Left lung (tissue), 10 donors: ENCODE data around the gene SIX3. TPM values are rescaled to one million over a fixed set of nuclear protein-coding genes. Genes with fewer than 3 reads are reported as not detected.

Experiments used
- ATAC-seq: fragments of 200-7000 bp; cut with Tn5 transposase; one replicate; pipeline ENCODE4 v1.9.1; 2020; ENCODE audit warnings: moderate library complexity
- DNase-seq, 4 donors: peaks; one replicate each; pipeline ENCODE4 v3.0.0-alpha.2; 2013 to 2020
- H3K27ac ChIP-seq, 2 donors: fragments of 200-600 bp; sonication (generic) in 1 of 2; one replicate each; pipeline versions ENCODE4 v1.5.0 to v1.8.0; 2020 to 2021
- H3K27me3 ChIP-seq, 2 donors: fragments of 200-600 bp; sonication (generic) in 1 of 2; one replicate each; pipeline versions ENCODE4 v1.5.0 to v1.8.0; 2020 to 2021
- H3K36me3 ChIP-seq, 2 donors: fragments of 200-600 bp; sonication (generic) in 1 of 2; one replicate each; pipeline versions ENCODE4 v1.5.0 to v1.8.0; 2020 to 2021
- H3K4me1 ChIP-seq, 2 donors: fragments of 200-600 bp; one replicate each; pipeline ENCODE4 v1.8.0; 2021
- H3K4me3 ChIP-seq, 2 donors: fragments of 200-600 bp; sonication (generic) in 1 of 2; one replicate each; pipeline versions ENCODE4 v1.5.0 to v1.8.0; 2020 to 2021; ENCODE audit warnings: mild to moderate bottlenecking in 1 of 2
- H3K9me3 ChIP-seq, 2 donors: fragments of 200-600 bp; sonication (generic) in 1 of 2; one replicate each; pipeline versions ENCODE4 v1.5.0 to v1.8.0; 2020 to 2021
- intact Hi-C, 2 donors: fragments of 100-400 bp; cut with DNase I; formaldehyde crosslinking; loops; one replicate each; pipeline versions ENCODE4 v1.11.2 to v1.14.2; 2022
- polyA plus RNA-seq, 6 donors: library from polyadenylated mRNA; unstranded; fragments of 120-200 nt; gene quantifications; one replicate each; pipeline ENCODE4 v1.2.1, GENCODE V29; 2013; ENCODE audit not compliant: insufficient read length in 6 of 6
- total RNA-seq, 2 donors: library from RNA; stranded (reverse); fragmentation: NEBNext Ultra II Directional; extraction: Animal tissue kit (Norgen Biotek cat#: 25700); gene quantifications; one replicate each; pipeline ENCODE4 v1.2.1, GENCODE V29; 2021
- TF ChIP-seq, protein P1 (sequence below), 2 donors: fragments of 200-600 bp; sonication (generic) in 1 of 2; IDR thresholded peaks; one replicate each; pipeline versions ENCODE4 v1.5.0 to v1.8.0; 2021; ENCODE audit warnings: antibody characterized with exemption in 2 of 2
- donor health status: DM: no; HTN: yes; CAD: no.
- donor health status: DM: no; HTN: no; CAD: no.

Gene SIX3
- total and polyA plus RNA-seq, 8 donors, result not detected

DNA sequence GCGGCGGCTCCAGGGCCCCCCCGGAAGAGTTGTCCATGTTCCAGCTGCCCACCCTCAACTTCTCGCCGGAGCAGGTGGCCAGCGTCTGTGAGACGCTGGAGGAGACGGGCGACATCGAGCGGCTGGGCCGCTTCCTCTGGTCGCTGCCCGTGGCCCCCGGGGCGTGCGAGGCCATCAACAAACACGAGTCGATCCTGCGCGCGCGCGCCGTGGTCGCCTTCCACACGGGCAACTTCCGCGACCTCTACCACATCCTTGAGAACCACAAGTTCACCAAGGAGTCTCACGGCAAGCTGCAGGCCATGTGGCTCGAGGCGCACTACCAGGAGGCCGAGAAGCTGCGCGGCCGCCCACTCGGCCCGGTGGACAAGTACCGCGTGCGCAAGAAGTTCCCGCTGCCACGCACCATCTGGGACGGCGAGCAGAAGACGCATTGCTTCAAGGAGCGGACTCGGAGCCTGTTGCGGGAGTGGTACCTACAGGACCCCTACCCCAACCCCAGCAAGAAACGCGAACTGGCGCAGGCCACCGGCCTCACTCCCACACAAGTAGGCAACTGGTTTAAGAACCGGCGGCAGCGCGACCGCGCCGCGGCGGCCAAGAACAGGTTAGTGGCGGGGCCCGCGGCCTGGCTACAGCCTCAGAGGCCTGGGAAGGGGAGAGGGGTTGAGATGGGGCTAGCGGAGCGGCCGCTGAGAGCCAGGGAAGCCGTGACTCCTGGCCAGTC is 965 bp downstream of the SIX3 start:
- no peak for DNase-seq
- Histone ChIP-seq H3K27me3 (peaks cover 95 to 100% of the 10 kb centered on the region in 2 donors), H3K36me3 (no peaks in the 10 kb centered on the region), H3K9me3 (no peaks in the 10 kb centered on the region), H3K27ac (no peak overlapping the region), H3K4me3 (peak overlapping the region in 1 of 2 donors; percentile 0), H3K4me1 (peaks cover 6 to 52% of the 10 kb centered on the region in 2 donors)
- TF ChIP-seq, protein P1, sequence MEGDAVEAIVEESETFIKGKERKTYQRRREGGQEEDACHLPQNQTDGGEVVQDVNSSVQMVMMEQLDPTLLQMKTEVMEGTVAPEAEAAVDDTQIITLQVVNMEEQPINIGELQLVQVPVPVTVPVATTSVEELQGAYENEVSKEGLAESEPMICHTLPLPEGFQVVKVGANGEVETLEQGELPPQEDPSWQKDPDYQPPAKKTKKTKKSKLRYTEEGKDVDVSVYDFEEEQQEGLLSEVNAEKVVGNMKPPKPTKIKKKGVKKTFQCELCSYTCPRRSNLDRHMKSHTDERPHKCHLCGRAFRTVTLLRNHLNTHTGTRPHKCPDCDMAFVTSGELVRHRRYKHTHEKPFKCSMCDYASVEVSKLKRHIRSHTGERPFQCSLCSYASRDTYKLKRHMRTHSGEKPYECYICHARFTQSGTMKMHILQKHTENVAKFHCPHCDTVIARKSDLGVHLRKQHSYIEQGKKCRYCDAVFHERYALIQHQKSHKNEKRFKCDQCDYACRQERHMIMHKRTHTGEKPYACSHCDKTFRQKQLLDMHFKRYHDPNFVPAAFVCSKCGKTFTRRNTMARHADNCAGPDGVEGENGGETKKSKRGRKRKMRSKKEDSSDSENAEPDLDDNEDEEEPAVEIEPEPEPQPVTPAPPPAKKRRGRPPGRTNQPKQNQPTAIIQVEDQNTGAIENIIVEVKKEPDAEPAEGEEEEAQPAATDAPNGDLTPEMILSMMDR (IDR thresholded peaks at IDR 0.05), result no peak
- no peak for ATAC-seq
- intact Hi-C loops, result no loop called here

- Histone ChIP-seq H3K4me1 (peaks cover 6 to 45% of the 10 kb centered on the region in 2 donors), H3K27ac (no peak overlapping the region), H3K27me3 (peaks cover 88 to 100% of the 10 kb centered on the region in 2 donors), H3K36me3 (no peaks in the 10 kb centered on the region), H3K9me3 (no peaks in the 10 kb centered on the region), H3K4me3 (no peak overlapping the region)
- no peak for ATAC-seq
- TF ChIP-seq, protein P1 (IDR thresholded peaks at IDR 0.05), result no peak
- no peak for DNase-seq
- intact Hi-C loops, result no loop called here
Observed at GRCh38 chr2:44943031-44943692, 1.7 kb downstream of the SIX3 start.

- TF ChIP-seq, protein P1 (IDR thresholded peaks at IDR 0.05), result no peak
- Histone ChIP-seq H3K4me3 (no peak overlapping the region), H3K4me1 (peaks cover 6 to 40% of the 10 kb centered on the region in 2 donors), H3K27me3 (peaks cover 85 to 100% of the 10 kb centered on the region in 2 donors), H3K27ac (no peak overlapping the region), H3K9me3 (no peaks in the 10 kb centered on the region), H3K36me3 (no peaks in the 10 kb centered on the region)
- DNase-seq (no peak), ATAC-seq (no peak)
- intact Hi-C loops, result no loop called here
Observed at GRCh38 chr2:44943693-44944101, 2.2 kb downstream of the SIX3 start.

DNA sequence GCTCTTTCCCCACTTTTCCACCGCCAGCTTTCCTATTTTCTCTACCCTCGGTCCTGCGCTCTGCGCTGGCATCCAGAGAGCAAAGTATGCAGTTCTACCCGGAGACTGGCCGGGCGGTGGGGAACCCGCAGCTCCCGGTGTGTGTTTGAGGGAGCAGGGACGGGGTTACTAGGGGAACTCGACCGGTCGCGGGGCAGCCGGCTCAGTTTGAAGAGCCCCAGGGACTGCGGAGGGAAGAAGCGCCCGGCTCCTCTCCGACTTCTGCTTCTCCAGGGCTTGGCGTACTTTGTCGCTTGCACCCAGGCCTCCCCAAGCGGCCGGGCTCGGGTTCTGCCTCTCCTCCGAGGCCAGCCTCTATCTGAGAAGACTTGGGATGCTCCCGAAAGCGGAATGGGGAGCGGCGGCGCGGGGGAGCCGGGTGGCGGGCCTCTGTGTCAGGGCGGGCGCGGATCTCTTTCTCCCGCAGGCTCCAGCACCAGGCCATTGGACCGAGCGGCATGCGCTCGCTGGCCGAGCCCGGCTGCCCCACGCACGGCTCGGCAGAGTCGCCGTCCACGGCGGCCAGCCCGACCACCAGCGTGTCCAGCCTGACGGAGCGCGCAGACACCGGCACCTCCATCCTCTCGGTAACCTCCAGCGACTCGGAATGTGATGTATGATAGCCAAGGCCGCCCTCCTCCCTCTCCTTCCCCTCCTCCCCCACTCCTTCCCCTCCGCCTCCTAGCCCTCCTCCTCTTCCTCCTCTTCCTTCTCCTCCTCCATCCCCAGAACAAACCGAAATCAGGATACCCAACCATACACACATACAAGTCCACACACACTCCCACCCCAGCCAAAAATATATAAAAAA is 2.8 kb downstream of the SIX3 start:
- no peaks in the 10 kb centered on the region for H3K9me3 ChIP-seq
- DNase-seq (no peak), ATAC-seq (peak; percentile 11)
- no peak overlapping the region for H3K4me3 ChIP-seq
- H3K36me3 ChIP-seq, result no peaks in the 10 kb centered on the region
- TF ChIP-seq, protein P1 (IDR thresholded peaks at IDR 0.05), result no peak
- H3K4me1 ChIP-seq, result peaks cover 6 to 34% of the 10 kb centered on the region in 2 donors
- intact Hi-C loops, result no loop called here
- H3K27me3 ChIP-seq, result peaks cover 85 to 100% of the 10 kb centered on the region in 2 donors
- H3K27ac ChIP-seq, result no peak overlapping the region
